Right lobe of liver (tissue), 6 donors: ENCODE measurements around the gene SLC38A3. TPM values are rescaled to one million over a fixed set of nuclear protein-coding genes. Genes with fewer than 3 reads are reported as not detected.

Experiments
- ATAC-seq, 4 donors: fragments of 200-7000 bp; cut with Tn5 transposase; one replicate each; pipeline ENCODE4 v1.9.1; 2020; ENCODE audit warnings: mild to moderate bottlenecking in 4 of 4, moderate library complexity in 4 of 4
- DNase-seq, 3 donors: peaks; one replicate each; pipeline ENCODE4 v3.0.0-alpha.2; 2020
- H3K27ac ChIP-seq, 3 donors: fragments of 200-600 bp; one replicate each; pipeline ENCODE4 v1.8.0; 2022
- H3K27me3 ChIP-seq, 2 donors: fragments of 200-600 bp; one replicate each; pipeline ENCODE4 v1.8.0; 2022
- H3K36me3 ChIP-seq, 4 donors: fragments of 200-600 bp; sonication (generic) in 1 of 4; one replicate each; pipeline versions ENCODE4 v1.5.1 to v1.8.0; 2017 to 2022; ENCODE audit warnings: control low read depth in 1 of 4
- H3K4me1 ChIP-seq, 4 donors: fragments of 200-600 bp; sonication (generic) in 1 of 4; one replicate each; pipeline versions ENCODE4 v1.5.1 to v1.8.0; 2017 to 2022; ENCODE audit warnings: control low read depth in 1 of 4
- H3K4me3 ChIP-seq, 3 donors: fragments of 200-600 bp; one replicate each; pipeline ENCODE4 v1.8.0; 2022
- H3K9me3 ChIP-seq, 4 donors: fragments of 200-600 bp; sonication (generic) in 1 of 4; one replicate each; pipeline versions ENCODE4 v1.5.1 to v1.8.0; 2017 to 2022; ENCODE audit warnings: control low read depth in 1 of 4
- CTCF ChIP-seq, 4 donors: fragments of 200-600 bp in 3 of 4; fragments of 450-650 bp in 1 of 4; IDR thresholded peaks; one replicate each; pipeline versions ENCODE4 v1.5.1 to v1.8.0; 2016 to 2022; ENCODE audit warnings: antibody characterized with exemption in 4 of 4, mild to moderate bottlenecking in 2 of 4
- POLR2A ChIP-seq: fragments of 450-650 bp; IDR thresholded peaks from one replicate; pipeline ENCODE4 v1.6.1; 2017; ENCODE audit warnings: antibody characterized with exemption, mild to moderate bottlenecking
- WGBS: methylation state at CpG from one replicate; pipeline ENCODE4 v1.1.6; 2018; ENCODE audit warnings: low coverage, low lambda C conversion rate; ENCODE audit not compliant: insufficient coverage; ENCODE audit errors: missing lambda C conversion rate; 5-methylcytosine and 5-hydroxymethylcytosine counted together
- intact Hi-C, 2 donors: fragments of 100-400 bp; cut with DNase I; formaldehyde crosslinking; loops; one replicate each; pipeline versions ENCODE4 v1.11.2 to v1.14.1; 2022
- total RNA-seq, 6 experiments: library from RNA; depleted of rRNA in 2 of 6; stranded (reverse); fragments of >200 nt in 2 of 6; fragmentation: NEBNext Ultra II Directional in 3 of 6; extraction: Animal tissue kit (Norgen Biotek cat#: 25700) in 3 of 6; gene quantifications; one replicate each; pipeline versions ENCODE4 v1.1.0 to v1.2.4, GENCODE V29; 2016 to 2023
- donor health status: DM: no; HTN: yes; CAD: no.
- donor health status: DM: no; HTN: no; CAD: no.
- donor health status: DM: no; HTN: no; CAD: no.
- donor health status: DM: no; HTN: yes; CAD: no.
- donor health status: DM: no; HTN: yes; CAD: no.

The SLC38A3 gene
- total RNA-seq, 6 experiments from 2014 or later, result 77.7 to 311 (median 190) TPM

- ATAC-seq (no peak), DNase-seq (no peak)
- peaks cover 0 to 5% (median 2%) of the 10 kb centered on the region in 4 donors for H3K36me3 ChIP-seq
- no peak for TF ChIP-seq POLR2A
- intact Hi-C loops, result loop anchor here in 1 of 2 donors (10.0 kb wide), 1 partner anchor 138 kb away; no protein-coding TSS in a partner anchor
- no peaks in the 10 kb centered on the region for H3K9me3 ChIP-seq
- WGBS, result 85% methylated on average over 4 of the region's 7 CpGs
- no peaks in the 10 kb centered on the region for H3K27me3 ChIP-seq
- H3K4me1 ChIP-seq, result peaks cover 0 to 19% (median 0%) of the 10 kb centered on the region in 4 donors
- no peak overlapping the region for H3K4me3 ChIP-seq
- no peak overlapping the region for H3K27ac ChIP-seq
Observed at GRCh38 chr3:50262778-50263177, 57.7 kb downstream of the SLC38A3 start.

- Histone ChIP-seq H3K27me3 (no peaks in the 10 kb centered on the region), H3K4me3 (no peak overlapping the region), H3K4me1 (peaks cover 0 to 21% (median 0%) of the 10 kb centered on the region in 4 donors), H3K36me3 (no peaks in the 10 kb centered on the region), H3K9me3 (no peaks in the 10 kb centered on the region), H3K27ac (no peak overlapping the region)
- TF ChIP-seq POLR2A, result no peak
- TF ChIP-seq CTCF (IDR thresholded peaks at IDR 0.05), result no peak
- WGBS, result 65% methylated on average over 6 of the region's 6 CpGs
- intact Hi-C loops, result loop anchor here in 1 of 2 donors (10.0 kb wide), 1 partner anchor 139 kb away; no protein-coding TSS in a partner anchor
- DNase-seq, result no peak
- no peak for ATAC-seq
Observed at GRCh38 chr3:50263478-50264382, 58.7 kb downstream of the SLC38A3 start.

- WGBS, result 17% methylated on average over 2 of the region's 7 CpGs
- H3K36me3 ChIP-seq, result no peaks in the 10 kb centered on the region
- H3K4me1 ChIP-seq, result peaks cover 0 to 19% (median 0%) of the 10 kb centered on the region in 4 donors
- no peaks in the 10 kb centered on the region for H3K27me3 ChIP-seq
- DNase-seq (no peak), ATAC-seq (peak in 1 of 4 donors; percentile 12)
- H3K4me3 ChIP-seq, result no peak overlapping the region
- H3K9me3 ChIP-seq, result no peaks in the 10 kb centered on the region
- TF ChIP-seq CTCF (IDR thresholded peaks at IDR 0.05) (no peak), POLR2A (no peak)
- intact Hi-C loops, result loop anchor here in 1 of 2 donors (10.0 kb wide), 1 partner anchor 140 kb away; no protein-coding TSS in a partner anchor
- no peak overlapping the region for H3K27ac ChIP-seq
Observed at GRCh38 chr3:50264383-50264963, 59.4 kb downstream of the SLC38A3 start.

- intact Hi-C loops, result loop anchor here (5.0 to 10.0 kb wide), 2 partner anchors 38 to 140 kb away; no protein-coding TSS in a partner anchor
- Histone ChIP-seq H3K4me1 (peaks cover 0 to 15% (median 0%) of the 10 kb centered on the region in 4 donors), H3K27me3 (no peaks in the 10 kb centered on the region), H3K9me3 (no peaks in the 10 kb centered on the region), H3K27ac (no peak overlapping the region), H3K36me3 (no peaks in the 10 kb centered on the region), H3K4me3 (no peak overlapping the region)
- TF ChIP-seq POLR2A (no peak), CTCF (IDR thresholded peaks at IDR 0.05) (no peak)
- 53% methylated on average over 3 of the region's 7 CpGs for WGBS
- ATAC-seq (no peak), DNase-seq (no peak)
Observed at GRCh38 chr3:50264964-50265485, 60.0 kb downstream of the SLC38A3 start.
